SIG-M5 (cell line): ENCODE measurements around the gene ZNF892.
"Not testable (repeated sequence)": the region's sequence is repeated elsewhere in the genome, so short reads cannot be mapped to it uniquely, and the experiment has no call there.

ENCODE experiments used
- DNase-seq: peaks from one replicate; lab custom pipeline; 2025; lab: John Stamatoyannopoulos, UW

Gene ZNF892

GRCh38 chr2:95207111-95207961 is at the start of gene ZNF892:
TSS of gene ZNF892 (plus strand) at chr2:95207521. CDS start at chr2:95207816, 295 bp downstream.
- no peak for DNase-seq

GRCh38 chr2:95158441-95158840 is 48.9 kb upstream of the ZNF892 start:
- no peak for DNase-seq

DNA sequence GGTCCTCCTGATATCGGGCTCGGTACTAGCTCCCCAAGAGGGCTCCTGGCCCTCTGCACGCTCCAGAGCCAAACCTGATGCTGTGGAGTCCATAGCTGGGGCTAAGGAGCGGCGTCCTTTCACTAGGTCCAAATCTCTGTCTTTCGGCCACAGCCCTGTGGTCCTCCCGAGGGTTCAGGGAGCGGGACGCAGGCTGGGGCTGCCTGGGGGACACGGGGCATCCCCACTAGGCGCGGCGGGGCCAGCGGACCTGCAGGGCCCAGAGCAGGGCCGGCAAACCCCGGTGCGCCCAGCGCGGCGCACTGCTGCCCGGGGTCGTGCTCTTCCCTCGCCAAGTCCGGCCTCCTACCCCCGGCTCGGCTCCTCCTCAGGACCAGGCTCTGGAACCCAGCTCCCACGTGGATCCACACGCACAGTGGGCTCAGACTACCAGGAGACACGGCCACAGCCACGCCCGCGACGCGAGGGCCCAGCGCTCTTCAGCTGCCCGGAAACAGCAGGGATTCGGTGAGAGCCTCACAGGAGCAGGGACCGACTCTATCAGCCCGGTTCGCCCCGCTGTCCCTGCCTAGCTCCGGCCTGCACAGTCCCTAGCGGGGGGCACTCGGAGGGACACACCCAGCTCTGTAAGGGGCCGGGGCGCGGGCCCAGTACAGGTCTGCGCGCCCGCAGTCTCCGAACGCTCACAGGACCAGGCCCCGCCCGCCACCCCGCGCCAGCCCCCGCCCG is 48.3 kb upstream of the ZNF892 start:
- no peak for DNase-seq

DNA sequence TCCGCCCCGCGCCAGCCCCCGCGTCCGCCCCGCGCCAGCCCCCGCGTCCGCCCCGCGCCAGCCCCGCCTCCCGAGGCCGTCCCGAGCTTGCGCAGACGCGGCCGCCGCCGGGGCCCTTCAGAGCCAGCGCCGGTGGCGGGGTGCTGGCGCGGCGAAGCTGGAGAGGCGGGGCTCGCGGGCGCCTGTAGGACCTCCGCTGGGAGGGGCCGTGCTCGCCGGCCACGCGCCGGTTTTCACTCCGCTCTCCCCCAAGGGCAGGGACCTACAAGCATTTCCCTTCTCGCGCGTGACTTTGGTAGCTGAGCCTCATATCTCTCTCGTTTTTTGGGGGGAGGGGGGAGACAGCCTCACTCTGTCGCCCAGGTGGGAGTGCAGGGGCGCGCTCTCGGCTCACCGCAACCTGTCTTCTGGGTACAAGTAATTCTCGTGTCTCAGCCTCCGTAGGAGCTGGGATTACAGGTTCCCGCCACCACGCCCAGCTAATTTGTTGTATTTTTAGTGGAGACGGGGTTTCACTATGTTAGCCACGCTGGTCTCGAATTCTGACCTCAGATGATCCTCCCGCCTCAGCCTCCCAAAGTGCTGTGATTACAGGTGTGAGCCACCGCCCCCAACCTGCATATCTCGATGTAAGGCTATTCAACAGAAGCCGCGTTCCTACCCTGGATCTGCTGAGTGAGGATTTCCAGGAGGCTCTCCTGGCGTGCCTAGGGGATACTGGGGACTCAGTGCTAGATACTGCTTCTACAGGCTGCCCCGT is 47.5 kb upstream of the ZNF892 start, which contains the start of gene ZNF514:
ZNF514 (minus strand) TSS at position 159 of the 760 bp plus-strand sequence. CDS start 6,595 bp downstream, outside the sequence.
- DNase-seq, result no peak

DNA sequence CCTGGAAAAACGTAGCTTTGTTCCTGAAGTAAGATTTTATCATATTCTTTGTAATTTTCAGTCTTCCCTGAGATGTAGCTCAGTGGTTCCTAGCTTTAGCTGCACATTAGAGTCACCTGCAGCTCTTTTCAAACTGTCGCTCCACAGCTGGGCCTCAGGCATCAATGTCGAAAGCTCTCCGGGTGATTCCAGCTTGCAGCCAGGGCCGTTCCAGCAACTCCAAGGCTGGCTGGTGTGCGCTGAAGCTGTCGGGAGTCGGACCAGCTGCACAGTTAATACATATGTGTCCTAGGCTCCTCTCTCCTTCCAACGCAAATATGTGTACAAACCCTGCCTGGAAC is 42.3 kb upstream of the ZNF892 start:
- DNase-seq, result no peak

DNA sequence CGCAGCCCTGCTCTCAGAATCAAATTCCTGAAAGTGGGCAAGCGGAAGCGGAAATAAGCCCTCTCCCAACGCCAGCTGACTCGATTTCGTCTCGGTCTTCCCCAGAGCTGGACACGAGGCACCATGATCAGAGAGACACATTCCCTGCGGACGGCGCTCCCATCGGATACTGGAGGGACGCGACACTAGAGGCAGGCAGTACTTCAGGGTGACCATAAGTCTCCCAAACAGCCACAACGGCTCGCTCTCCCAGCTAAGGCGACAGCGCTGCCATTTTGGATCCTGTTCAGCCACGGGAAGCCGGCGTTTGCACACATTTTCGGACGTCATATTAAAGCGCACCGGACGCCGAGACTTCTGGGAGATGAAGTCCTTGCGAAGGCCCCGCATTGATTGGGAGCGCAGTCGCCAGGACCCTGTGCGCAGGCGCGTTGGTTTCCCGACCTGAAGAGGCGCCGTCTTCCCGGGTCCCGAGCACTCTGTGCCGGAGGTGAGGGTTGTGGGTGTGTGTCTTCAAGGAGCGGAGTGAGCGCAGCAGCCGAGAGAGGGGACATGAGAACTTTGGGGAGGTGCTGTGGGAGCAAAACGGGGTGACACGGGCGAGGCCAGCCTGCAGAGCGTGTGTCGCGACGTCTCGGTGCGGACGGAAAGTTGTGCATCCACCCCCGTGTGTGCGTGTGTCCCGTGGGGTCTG is 41.8 kb upstream of the ZNF892 start, which contains the start of gene ZNF2:
ZNF2 (plus strand) TSS at position 439 of the 694 bp plus-strand sequence. CDS start 10,418 bp downstream, outside the sequence.
- peak; percentile 81 for DNase-seq

DNA sequence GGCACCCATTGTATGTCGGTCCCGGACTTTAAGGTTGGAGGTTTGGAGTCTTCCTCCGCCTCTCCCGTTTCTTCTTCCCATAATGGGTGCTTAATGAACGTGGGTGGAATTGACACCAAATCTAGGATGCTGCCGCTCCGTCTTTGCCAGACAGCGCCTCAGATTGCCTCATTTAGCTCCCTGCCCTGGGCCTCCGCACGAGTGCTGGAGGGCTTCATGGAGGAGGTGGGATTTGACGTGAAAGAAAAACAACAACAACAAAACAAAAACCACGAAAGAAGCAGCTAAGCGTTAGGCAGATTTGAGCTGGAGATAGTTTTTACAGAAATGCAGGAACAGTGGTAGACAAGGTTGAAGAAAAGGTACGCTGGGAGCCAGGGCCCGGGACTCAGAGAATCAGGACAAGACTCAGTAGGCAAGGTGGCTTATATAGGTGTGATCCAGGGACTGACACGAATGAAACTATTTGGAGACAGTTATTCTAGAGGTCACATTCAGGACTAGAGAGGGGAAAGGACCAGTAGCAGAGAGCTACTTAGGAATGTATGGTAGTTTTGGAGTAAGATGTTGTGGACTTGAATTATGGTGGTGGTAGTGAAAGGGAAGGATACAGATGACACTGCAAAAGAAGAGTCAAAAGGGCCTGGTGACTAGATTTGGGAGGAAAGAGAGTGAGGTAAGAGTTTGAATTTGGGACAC is 41.1 kb upstream of the ZNF892 start:
- DNase-seq, result no peak

GRCh38 chr2:95171902-95172301 is 35.4 kb upstream of the ZNF892 start:
- no peak for DNase-seq

GRCh38 chr2:95174031-95174542 is 33.2 kb upstream of the ZNF892 start:
- DNase-seq, result no peak

- no peak for DNase-seq
Observed at GRCh38 chr2:95179451-95179850, 27.9 kb upstream of the ZNF892 start.

- no peak for DNase-seq
Observed at GRCh38 chr2:95181774-95182173, 25.5 kb upstream of the ZNF892 start.

- no peak for DNase-seq
Observed at GRCh38 chr2:95185197-95185596, 22.1 kb upstream of the ZNF892 start.

DNA sequence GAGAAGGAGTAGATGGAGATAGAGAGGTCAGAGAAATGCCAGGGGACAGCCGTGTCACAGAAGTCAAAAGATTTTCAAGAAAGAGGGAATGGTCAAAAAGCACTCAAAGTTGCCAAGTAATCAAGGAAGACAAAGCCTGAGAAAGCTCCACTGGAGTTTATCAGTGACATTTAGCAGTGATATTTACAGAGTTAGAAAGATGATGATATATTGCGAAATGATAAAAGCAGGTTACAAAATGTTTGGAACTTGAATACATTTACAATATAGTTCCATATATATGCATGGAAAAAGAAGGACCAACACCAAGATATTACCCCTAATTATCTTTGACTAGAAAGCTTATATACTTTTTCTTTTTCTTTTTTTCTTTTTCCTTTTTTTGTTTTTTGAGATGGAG is 21.3 kb upstream of the ZNF892 start:
- no peak for DNase-seq

DNA sequence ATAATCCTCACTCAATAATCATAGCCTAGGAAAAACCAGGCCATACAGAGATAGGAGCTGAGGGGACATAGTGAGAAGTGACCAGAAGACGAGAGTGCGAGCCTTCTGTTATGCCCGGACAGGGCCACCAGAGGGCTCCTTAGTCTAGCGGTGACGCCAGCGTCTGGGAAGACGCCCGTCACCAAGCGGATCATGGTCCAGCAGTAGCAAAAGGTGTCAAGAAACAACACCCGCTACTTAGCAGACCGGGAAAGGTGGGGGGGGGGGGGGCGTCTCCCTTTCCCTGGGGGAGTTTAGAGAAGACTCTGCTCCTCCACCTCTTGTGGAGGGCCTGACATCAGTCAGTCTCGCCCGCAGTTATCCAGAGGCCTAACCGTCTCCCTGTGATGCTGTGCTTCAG is 14.4 kb upstream of the ZNF892 start:
- DNase-seq, result not testable (repeated sequence)

GRCh38 chr2:95203911-95204310 is 3.4 kb upstream of the ZNF892 start:
- DNase-seq, result no peak

GRCh38 chr2:95204396-95204795 is 2.9 kb upstream of the ZNF892 start:
- no peak for DNase-seq

- DNase-seq, result no peak
Observed at GRCh38 chr2:95206096-95206495, 1.2 kb upstream of the ZNF892 start.

GRCh38 chr2:95208106-95208505 is 785 bp downstream of the ZNF892 start:
- no peak for DNase-seq

DNA sequence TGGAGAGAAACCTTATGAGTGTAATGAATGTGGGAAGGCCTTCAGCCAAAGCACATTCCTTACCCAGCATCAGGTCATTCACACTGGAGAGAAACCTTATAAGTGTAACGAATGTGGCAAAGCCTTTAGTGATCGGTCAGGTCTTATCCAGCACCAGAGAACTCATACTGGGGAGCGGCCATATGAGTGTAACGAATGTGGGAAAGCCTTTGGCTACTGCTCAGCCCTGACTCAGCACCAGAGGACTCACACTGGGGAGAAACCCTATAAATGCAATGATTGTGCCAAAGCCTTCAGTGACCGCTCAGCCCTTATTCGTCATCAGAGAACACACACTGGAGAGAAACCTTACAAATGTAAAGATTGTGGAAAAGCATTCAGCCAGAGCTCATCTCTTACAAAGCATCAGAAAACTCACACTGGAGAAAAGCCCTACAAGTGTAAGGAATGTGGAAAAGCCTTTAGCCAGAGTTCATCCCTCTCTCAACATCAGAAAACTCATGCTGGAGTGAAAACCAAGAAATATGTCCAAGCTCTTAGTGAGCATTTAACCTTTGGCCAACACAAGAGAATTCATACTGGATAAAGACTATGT is 7.8 kb downstream of the ZNF892 start:
- DNase-seq, result no peak

GRCh38 chr2:95220449-95220848 is 13.1 kb downstream of the ZNF892 start:
- no peak for DNase-seq
